DMS153 treated with DMSO at 0.1 percent for 48 hours (cell line): ENCODE data around the gene UBN1.

Experiments
- DNase-seq: peaks from one replicate; lab custom pipeline; 2025; ENCODE audit not compliant: unreplicated experiment; lab: John Stamatoyannopoulos, UW

Gene UBN1

DNA sequence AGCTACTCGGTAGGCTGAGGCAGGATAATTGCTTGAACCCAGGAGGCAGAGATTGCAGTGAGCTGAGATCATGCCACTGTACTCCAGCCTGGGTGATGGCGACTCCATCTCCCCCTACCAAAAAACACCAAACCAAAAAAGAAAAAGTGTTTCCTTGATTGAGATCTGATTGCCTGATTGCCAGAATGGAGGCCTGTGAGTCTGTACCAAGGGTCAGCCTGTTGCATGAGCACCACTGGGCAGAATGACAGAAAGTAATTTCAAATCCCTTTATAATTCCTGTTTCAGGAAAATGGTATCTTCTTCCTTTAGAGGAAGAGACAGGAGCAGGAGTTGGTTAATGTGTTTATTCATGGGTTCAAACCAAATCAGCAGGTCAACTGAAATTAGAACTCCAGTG is 8.5 kb downstream of the UBN1 start:
- no peak for DNase-seq

DNA sequence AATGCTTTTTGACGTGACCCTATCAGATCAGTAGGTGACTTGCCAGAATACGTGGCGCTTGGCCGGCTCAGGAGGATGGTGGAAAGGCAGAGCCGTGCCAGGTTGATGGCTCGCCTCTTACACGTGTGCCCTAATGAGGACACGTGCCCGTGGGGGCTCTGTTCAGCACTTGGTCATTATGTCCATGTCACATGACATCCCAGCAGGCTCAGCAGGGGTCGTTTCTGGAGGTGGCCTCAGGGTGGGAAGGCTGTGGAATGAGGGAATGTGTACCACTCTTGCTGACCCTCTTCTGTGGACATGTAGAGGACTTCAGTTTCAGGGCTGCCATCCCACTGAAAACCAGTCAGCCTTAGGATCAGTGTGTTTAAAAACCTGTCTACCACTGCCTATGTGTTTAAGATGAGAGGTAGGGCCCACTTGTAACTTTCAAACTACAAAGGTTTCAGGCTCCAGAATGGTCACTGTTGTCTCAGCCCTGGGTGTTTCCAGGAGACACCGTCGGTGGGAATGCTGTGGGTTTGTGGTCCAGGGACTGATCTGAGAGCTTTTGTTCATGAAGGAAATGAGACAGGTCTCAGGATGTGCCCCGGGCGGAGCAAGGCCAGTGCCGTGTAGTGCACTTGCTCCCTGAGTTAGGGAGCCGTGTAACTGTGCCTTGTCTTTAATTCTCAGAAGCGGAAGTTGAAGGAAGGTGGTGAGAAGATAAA is 12.1 kb downstream of the UBN1 start:
- DNase-seq = no peak

DNA sequence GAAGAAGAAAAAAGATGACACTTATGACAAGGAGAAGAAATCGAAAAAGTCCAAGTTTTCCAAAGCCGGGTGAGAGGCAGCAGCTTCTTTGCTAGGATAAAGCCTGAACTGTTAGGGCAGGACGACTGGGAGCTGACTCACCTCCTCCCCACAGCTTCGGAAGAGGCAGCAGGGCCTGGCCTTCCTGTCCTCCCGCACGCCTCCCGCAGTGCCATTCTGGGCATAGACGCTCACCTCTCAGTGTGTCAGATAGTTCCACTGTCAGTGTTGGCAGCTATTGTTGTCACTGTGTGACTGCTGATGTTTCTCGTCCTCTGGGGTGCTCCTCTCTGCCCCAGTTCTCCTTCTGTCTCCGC is 12.6 kb downstream of the UBN1 start:
- no peak for DNase-seq

DNA sequence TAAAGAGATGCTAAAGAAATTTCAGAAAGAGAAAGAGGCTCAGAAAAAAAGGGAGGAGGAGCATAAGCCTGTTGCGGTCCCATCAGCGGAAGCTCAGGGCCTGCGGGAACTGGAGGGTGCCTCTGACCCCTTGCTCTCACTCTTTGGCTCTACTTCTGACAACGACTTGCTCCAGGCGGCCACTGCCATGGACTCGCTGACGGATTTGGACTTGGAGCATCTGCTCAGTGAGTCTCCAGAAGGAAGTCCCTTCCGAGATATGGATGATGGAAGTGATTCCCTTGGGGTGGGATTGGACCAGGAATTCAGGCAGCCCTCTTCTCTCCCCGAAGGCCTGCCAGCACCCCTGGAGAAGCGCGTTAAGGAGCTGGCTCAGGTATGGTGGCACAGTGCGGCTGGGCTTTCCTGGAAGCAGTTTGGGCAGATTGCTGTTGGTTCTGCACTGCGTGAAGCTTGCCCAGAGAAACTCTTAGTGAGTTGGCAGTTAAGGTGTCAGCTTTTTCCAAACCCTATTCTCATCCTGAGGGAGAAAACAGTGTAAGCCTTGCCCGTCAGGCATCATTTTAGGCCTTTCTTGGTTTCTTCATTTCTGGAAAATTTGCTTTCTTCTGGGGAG is 13.6 kb downstream of the UBN1 start:
- DNase-seq = no peak

DNA sequence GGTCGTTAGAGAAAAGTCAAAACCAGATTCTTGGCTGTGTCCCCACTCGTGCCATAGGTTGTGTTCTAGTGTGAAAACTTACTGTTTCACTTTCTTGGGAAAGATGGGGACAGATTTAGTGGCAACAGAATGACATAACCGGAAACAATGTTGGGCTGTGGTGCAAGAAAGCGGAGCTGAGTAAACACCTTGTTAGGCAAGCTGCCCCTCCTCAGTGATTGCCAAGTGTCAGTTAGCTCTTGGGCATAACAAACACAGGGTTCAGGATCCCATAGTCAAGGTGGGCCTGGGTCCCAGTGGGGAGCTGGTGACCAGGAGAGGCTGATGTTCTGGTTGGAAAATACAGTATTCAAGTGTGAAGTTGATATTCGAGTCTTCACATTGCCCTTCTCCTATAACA is 15.4 kb downstream of the UBN1 start:
- DNase-seq = no peak

DNA sequence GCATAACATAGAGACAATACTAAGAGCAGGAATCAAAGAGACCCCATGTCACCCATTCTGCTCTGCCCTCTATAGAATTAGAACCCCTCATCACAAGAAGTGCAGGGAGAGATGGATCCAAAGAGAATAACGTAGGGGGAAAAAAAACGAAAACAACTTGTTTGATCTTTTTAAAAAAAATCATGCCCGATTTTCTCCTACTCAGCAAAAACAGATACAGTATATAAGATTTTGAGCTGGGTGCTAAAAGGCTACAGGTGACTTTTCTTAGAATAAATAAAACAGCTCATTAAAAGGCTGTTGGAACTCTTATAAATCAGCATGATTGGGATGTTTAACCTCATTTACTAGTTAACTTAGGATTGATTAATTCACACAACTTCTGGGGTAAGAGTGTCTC is 17.4 kb downstream of the UBN1 start:
- no peak for DNase-seq

DNA sequence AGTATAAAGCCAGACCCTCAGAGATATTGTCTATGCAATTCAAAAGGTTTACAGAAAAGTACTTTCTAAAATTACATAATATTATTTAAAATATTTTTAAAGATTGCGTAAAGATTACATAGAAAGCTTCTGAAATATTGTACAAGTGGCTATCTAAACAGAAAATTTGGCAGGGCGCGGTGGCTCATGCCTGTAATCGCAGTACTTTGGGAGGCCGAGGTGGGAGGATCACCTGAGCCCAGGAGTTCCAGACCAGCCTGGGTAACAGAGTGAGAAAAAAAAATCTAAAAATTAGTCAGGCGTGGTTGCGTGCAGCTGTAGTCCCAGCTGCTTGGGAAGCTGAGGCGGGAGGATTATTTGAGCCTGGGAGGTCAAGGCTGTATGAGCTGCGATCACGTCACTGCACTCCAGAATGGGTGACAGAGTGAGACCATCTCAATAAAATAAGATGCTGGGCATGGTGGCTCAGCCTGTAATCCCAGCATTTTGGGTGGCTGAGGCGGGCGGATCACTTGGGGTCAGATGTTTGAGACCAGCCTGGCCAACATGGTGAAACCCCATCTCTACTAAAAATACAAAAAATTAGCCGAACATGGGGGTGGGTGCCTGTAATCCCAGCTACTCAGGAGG is 18.1 kb downstream of the UBN1 start:
- no peak for DNase-seq

DNA sequence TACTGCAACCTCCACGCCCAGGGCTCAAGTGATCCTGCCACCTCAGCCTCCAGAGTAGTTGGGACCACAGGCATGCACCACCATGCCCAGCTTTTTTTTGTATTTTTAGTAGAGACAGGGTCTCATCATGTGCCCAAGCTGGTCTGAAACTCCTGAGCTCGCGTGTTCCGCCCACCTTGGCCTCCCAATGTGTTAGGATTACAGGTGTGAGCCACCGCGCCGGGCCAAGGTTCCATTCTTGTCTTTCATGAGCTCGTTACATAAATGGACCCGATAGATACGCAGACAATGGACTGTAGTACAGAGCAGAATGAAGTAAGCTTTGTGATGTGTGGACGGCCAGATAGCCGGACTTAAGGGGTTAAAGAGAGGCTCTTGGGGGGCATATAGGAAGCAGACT is 19.3 kb downstream of the UBN1 start:
- no peak for DNase-seq

DNA sequence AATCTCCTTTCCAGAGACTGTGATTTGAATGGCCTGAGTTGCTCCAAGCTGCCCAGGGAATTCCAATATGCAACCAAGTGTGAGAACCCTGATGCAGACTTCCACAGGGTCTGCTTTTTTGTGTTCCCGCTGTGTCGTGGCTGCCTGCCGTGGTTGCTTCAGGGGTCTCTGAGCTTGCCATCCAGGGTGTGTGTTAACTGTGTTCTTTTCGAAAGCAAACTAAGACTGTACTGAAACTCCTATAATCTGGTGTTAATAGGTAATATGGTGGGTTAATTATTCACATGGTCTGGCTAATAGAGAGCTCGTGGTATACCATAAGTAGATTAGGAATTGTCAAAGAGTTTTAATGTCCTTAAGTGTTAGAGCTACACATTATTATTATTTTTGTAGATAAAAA is 20.7 kb downstream of the UBN1 start:
- no peak for DNase-seq

DNA sequence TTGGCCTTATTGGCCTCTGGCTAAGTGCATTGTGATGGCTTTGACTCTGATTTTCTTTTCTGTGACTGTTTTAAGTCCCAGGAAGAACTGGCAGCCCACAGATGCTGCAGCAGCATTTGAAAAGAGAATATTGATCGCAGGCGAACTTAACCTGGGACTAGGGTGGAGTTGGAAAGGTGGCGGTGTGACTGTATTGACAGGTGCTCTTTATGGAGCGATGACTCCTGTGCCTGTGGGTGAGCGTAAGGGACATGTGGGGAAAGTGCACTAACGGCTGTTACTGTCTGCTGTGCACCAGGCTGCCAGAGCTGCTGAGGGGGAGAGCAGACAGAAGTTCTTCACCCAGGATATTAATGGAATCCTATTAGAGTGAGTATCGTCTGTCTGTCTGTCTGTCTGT is 21.3 kb downstream of the UBN1 start:
- no peak for DNase-seq

DNA sequence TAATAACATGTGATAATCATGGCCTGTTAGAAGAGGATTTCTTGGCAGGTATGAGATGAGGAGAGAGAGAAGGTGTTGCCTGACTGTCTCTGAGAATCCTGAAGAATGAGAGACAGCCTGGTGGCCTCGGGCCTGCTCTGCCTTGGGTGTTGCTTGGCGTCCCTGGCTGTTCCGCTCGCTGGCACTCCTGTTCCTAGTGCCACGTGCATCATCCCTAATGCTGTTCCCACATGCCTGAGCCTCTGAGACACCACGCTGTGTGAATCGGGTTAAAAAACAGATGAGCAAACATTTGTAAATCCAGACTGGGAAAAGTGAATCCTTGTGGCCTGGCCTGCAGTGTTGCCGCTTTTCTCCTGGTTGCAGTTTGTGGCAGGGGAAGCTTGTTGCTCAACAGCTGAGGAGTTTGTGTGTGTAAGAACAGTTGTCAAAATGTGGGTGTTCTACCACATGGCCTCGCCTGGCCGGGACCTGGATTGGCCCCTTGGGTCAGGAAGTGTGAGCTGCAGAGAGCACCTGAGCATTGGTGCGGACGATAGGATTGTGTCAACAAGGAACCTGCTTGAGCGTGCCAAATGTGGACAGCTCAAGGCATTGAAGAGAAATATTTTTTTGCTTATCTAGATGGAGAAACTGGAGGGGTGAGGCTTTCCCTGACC is 22.0 kb downstream of the UBN1 start:
- DNase-seq = no peak

DNA sequence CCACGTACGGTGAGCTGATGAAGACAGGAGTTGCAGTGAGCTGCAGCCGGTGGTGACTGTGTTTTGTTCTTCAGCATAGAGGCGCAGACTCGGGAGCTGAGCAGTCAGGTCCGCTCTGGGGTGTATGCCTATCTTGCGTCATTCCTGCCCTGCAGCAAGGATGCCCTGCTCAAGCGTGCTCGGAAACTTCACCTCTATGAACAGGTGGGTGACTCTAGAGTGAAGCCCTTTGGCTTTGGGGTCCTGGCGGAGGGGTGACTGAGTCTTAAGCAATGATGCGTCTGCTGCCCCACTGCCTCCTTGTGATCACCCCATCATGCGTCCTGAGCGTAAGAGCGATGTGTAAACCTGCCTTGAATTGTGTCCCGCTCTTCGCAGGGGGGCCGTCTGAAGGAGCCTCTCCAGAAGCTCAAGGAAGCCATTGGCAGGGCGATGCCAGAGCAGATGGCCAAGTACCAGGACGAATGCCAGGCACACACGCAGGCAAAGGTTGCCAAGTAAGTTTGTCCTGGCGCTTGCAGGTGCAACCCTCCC is 22.9 kb downstream of the UBN1 start:
- DNase-seq = no peak

DNA sequence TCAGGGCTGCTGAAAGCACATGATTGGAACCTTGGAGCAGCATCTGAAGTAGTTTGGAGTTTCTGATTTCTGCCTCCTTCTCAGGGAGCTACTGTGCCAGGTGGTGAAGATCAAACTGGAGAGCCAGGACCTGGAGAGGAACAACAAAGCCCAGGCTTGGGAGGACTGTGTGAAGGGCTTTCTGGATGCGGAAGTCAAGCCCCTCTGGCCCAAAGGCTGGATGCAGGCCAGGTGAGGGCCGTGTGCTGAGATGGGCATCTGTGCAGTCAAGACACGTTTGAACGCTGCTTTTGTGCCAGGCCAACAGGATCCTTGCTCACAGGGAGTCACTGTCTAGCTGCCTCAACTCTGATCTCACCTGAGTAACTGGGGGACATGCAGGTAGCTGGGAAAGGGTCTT is 23.8 kb downstream of the UBN1 start:
- no peak for DNase-seq

DNA sequence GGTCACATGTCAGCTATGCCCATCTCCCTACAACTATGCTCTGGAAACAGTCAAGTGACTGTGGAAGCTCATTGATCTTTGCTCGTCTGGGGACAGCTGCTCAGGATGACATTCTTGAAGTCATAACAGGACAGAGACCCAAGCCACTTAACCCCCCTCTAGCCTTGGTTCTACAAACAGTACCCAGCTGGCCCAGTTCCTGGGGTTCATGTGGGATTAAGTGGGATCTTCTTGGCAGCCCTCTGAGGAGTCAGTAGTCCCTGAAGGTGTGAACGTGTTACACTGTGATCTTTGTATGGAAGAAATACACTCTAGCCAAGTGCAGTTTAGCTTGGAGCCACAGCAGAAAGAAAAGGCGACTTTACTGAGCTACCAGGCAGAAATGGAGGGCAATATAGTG is 25.8 kb downstream of the UBN1 start:
- no peak for DNase-seq

DNA sequence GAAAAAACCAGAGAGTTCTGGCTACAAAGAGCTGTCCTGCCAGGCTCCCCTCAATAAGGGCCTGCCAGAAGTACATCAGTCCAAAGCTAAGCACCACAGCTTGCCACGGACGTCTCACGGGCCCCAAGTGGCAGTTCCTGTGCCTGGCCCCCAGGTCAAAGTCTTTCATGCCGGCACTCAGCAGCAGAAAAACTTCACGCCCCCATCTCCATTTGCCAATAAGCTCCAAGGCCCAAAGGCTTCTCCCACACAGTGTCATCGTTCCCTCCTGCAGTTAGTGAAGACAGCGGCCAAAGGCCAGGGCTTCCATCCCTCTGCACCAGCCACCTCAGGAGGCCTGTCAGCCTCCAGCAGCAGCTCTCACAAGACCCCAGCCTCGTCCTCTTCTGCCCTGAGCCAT is 27.4 kb downstream of the UBN1 start:
- DNase-seq = no peak

DNA sequence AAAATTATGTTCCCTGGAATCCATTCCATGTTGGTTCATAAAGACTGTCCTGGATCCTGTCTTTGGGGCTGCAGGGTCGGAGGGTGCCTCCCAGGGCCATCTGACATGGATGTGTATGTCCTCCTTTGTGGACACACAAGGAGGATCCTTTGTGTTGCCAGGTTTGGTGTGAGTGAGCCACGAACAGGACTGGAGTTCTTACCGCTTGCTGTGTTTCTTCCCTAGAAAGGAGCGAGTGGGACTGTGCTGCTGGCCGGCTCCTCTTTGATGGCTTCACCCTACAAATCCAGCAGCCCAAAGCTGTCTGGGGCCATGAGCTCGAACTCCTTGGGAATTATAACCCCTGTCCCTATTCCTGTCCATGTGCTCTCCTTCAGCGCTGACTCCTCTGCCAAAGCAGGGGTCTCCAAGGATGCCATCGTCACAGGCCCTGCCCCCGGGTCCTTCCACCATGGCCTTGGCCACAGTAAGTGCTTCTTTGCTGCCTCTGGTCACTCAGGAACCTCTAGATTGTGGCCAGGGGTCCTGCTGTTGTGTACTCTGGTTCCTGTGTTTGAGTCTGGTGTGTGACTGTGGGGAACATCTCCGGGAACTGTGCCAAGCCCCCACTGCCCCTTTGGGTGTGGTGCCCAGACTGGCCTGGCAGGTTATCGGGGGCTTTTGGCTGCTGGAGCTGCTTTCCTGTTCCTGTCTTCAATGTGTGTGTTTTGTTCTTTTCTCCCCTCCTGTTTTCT is 29.5 kb downstream of the UBN1 start:
- no peak for DNase-seq

DNA sequence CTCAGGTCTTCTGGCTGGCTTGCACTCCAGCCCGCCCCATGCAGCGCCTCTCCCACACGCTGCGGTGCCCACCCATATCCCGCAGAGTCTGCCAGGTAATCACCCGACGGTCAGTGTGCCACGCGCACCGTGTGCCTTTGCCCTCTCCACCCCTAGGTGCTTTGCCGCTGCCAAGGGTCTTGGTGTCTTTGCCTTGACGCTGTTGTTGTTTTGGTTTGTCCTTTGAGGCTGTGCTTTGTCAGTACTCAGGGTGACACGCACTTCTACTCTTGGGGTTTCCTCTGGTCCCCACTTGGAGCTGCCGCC is 30.1 kb downstream of the UBN1 start:
- DNase-seq = no peak

DNA sequence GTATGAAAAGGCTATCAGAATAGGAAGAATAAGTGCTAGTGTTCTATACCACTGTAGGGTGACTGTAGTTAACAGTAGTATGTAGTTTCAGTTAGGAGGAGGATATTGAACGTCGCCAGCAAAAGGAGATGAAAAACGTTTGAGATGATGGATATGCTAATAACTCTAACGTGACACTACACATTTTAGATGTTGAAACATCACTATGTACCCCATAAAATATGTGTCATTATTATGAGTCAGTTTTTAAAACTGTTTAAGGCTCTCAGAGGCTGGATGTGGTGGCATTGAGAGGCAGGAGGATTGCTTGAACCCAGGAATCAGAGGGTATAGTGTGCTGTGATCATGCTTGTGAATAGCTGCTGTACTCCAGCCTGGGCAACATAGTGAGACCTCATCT is 31.8 kb downstream of the UBN1 start:
- DNase-seq = no peak

DNA sequence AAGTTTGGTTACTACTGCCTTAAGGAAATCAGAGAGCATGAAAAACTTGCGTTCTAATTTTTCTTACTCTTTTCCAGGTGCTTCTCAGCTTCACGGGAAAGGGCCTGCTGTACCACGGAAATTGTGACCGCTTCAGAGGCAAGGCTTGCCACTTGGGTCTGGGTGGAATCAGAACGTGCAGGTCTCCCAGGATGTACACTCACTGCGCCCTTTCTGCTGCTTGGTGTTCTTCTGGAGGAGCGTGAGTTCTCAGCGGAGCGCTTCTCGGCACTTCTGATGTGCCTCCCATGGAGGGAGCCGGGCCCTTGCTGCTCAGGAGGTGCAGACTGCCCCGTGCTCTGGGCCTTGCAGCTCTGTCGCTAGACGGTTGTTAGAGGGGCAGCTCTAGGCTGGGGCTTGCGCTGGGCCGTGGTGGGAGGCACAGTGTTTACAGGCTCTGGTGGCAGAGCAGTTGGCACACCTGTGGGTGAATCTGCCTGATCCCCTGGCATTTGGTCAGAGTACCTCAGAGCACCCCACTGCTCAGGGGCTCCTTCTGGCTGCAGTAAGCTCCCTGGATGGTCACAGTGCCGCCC is 32.8 kb downstream of the UBN1 start:
- no peak for DNase-seq

DNA sequence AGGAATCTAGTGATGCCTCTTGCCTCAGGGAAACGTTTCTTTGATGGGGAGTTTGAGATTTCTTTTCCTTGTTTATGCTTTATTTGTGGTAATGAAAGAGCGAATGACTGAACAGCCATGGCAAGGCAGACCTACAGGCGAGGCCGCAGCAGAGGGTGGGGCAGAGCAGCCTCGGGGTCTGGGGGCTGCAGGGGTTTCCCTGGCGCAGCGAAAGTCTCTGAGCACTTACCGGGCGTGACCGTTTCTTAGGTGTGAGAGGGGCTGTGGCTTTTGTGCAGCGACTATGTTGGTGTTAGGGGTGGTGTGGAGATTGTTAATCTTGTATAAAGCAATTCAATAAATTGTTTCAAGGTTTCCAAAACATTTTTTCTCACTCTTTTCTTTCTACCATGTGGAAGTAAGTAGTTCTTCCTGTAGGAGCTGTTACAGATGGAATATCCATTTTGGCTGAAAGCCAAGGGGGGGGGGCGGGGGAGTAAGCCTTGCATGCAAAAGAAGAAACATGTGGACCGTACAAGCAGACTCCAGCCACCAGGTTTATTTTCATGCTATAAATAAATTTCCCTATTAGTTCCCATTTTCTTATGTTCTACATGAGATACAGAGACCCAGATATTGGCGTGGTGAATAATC is 34.8 kb downstream of the UBN1 start:
- no peak for DNase-seq
